Ishikawa (cell line): ENCODE results near the gene POLR3A.

ENCODE experiments used
- CEBPB ChIP-seq: IDR thresholded peaks from 2 replicates; pipeline ENCODE4 v1.6.1; 2012
- CREB1 ChIP-seq: IDR thresholded peaks from 2 replicates; pipeline ENCODE4 v1.6.1; 2012; ENCODE audit warnings: low read depth
- EGR1 ChIP-seq: IDR thresholded peaks from 2 replicates; pipeline ENCODE4 v1.6.1; 2012
- EP300 ChIP-seq: IDR thresholded peaks from 2 replicates; pipeline ENCODE4 v1.6.1; 2012; ENCODE audit warnings: borderline replicate concordance
- FOXM1 ChIP-seq: IDR thresholded peaks from 2 replicates; pipeline ENCODE4 v1.6.1; 2012; ENCODE audit warnings: low read depth, borderline replicate concordance
- NFIC ChIP-seq: IDR thresholded peaks from 2 replicates; pipeline ENCODE4 v1.6.1; 2012
- RAD21 ChIP-seq: IDR thresholded peaks from 2 replicates; pipeline ENCODE4 v1.6.1; 2012; ENCODE audit warnings: low read depth
- TAF1 ChIP-seq: IDR thresholded peaks from 2 replicates; pipeline ENCODE4 v1.6.1; 2012; ENCODE audit warnings: low read depth, mild to moderate bottlenecking
- TCF12 ChIP-seq: IDR thresholded peaks from 2 replicates; pipeline ENCODE4 v1.6.1; 2012; ENCODE audit warnings: low read depth
- TEAD4 ChIP-seq: IDR thresholded peaks from 2 replicates; pipeline ENCODE4 v1.6.1; 2012
- YY1 ChIP-seq: IDR thresholded peaks from 2 replicates; pipeline ENCODE4 v1.6.1; 2012; ENCODE audit warnings: low read depth
- ZBTB7A ChIP-seq: IDR thresholded peaks from 2 replicates; pipeline ENCODE4 v1.6.1; 2012; ENCODE audit warnings: low read depth
- TF ChIP-seq, protein P1 (sequence below): IDR thresholded peaks from 2 replicates; pipeline ENCODE4 v1.6.1; 2012
- TF ChIP-seq, protein P2 (sequence below): IDR thresholded peaks from 2 replicates; pipeline ENCODE4 v1.6.1; 2012
- TF ChIP-seq, protein P3 (sequence below): IDR thresholded peaks from 2 replicates; pipeline ENCODE4 v1.6.1; 2012; ENCODE audit warnings: low read depth, mild to moderate bottlenecking

Gene POLR3A

DNA sequence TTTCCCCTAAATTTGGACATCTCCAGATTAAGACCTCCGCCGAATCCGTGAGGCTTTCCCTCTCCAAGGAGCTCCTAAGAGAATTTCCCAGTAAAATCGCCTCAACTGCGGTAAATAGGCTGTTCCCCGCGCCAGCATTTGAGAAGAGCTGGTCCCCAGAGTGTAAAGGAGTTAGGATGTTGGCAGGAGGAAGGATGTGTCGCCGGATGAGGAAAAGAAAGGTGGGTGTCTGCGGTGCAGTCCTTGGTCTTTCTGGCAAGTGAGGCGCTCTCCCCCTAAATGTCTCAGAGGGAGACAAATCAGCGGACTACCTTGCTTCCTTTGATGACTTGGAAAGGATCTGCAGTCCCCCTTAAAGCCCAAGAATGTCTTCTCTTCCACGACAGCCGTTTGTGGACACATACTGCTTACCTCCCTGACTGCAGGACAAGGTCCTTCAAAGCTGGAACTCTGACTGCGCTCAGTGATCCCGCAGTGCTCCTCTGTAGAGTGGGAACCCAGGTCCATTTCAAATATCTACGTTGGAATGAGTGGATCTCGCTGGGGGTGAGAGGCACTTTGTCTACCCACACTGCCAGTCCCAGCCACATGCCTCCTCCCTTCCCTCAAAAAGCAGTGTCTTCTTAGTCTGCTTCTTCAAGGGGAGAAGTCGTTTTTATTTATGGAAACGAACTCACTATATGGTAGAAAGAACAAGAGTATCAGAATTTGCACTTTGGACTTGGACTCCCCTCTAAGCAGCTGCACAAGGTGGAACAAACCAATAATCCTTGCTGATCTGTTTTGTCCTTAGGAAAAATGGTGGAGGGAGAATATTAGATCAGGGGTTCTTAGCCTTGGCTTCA, 101.7 kb downstream of the POLR3A start:
- TF ChIP-seq CREB1, result no peak
- no peak for TF ChIP-seq EGR1
- TF ChIP-seq TEAD4, result no peak
- TF ChIP-seq, protein P1, sequence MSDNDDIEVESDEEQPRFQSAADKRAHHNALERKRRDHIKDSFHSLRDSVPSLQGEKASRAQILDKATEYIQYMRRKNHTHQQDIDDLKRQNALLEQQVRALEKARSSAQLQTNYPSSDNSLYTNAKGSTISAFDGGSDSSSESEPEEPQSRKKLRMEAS, result no peak
- TF ChIP-seq EP300, result no peak
- TF ChIP-seq, protein P2, sequence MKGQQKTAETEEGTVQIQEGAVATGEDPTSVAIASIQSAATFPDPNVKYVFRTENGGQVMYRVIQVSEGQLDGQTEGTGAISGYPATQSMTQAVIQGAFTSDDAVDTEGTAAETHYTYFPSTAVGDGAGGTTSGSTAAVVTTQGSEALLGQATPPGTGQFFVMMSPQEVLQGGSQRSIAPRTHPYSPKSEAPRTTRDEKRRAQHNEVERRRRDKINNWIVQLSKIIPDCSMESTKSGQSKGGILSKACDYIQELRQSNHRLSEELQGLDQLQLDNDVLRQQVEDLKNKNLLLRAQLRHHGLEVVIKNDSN, result no peak
- TF ChIP-seq YY1, result no peak
- TF ChIP-seq CEBPB, result no peak
- TF ChIP-seq FOXM1, result no peak
- no peak for TF ChIP-seq RAD21
- no peak for TF ChIP-seq TCF12
- no peak for TF ChIP-seq TAF1
- TF ChIP-seq ZBTB7A, result no peak
- TF ChIP-seq, protein P3, sequence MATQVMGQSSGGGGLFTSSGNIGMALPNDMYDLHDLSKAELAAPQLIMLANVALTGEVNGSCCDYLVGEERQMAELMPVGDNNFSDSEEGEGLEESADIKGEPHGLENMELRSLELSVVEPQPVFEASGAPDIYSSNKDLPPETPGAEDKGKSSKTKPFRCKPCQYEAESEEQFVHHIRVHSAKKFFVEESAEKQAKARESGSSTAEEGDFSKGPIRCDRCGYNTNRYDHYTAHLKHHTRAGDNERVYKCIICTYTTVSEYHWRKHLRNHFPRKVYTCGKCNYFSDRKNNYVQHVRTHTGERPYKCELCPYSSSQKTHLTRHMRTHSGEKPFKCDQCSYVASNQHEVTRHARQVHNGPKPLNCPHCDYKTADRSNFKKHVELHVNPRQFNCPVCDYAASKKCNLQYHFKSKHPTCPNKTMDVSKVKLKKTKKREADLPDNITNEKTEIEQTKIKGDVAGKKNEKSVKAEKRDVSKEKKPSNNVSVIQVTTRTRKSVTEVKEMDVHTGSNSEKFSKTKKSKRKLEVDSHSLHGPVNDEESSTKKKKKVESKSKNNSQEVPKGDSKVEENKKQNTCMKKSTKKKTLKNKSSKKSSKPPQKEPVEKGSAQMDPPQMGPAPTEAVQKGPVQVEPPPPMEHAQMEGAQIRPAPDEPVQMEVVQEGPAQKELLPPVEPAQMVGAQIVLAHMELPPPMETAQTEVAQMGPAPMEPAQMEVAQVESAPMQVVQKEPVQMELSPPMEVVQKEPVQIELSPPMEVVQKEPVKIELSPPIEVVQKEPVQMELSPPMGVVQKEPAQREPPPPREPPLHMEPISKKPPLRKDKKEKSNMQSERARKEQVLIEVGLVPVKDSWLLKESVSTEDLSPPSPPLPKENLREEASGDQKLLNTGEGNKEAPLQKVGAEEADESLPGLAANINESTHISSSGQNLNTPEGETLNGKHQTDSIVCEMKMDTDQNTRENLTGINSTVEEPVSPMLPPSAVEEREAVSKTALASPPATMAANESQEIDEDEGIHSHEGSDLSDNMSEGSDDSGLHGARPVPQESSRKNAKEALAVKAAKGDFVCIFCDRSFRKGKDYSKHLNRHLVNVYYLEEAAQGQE, result no peak
- TF ChIP-seq NFIC, result no peak

GRCh38 chr10:77926566-77927401, 102.5 kb downstream of the POLR3A start, which contains the start of gene DLG5:
Gene DLG5, minus strand, starts transcription at chr10:77926755. Its CDS starts 235 bp downstream, at chr10:77926520.
- TF ChIP-seq RAD21 (no peak), NFIC (peak; percentile 60), TAF1 (0 out of 2 replicates have a peak, but pooled peaks have one; percentile 78), YY1 (peak; percentile 89), TEAD4 (no peak; the same call in 1 of the 2 replicates), TCF12 (0 out of 2 replicates have a peak, but pooled peaks have one; percentile 16), FOXM1 (no peak), CREB1 (no peak), CEBPB (no peak), EGR1 (peak; percentile 40), EP300 (0 out of 2 replicates have a peak, but pooled peaks have one; percentile 17), ZBTB7A (peak; percentile 99)
- TF ChIP-seq, protein P2, result no peak
- TF ChIP-seq, protein P3, result no peak
- TF ChIP-seq, protein P1, result peak; percentile 12; the same call in 1 of the 2 replicates

GRCh38 chr10:77925795-77926565, 103.3 kb downstream of the POLR3A start:
- TF ChIP-seq EP300, result no peak; the same call in 1 of the 2 replicates
- no peak for TF ChIP-seq TEAD4
- TF ChIP-seq, protein P2, result no peak
- TF ChIP-seq NFIC, result peak; percentile 47
- peak; percentile 8; the same call in 1 of the 2 replicates for TF ChIP-seq RAD21
- peak; percentile 45; the same call in 1 of the 2 replicates for TF ChIP-seq TAF1
- TF ChIP-seq EGR1, result no peak
- no peak for TF ChIP-seq FOXM1
- TF ChIP-seq TCF12, result no peak
- TF ChIP-seq, protein P3, result no peak
- TF ChIP-seq CEBPB, result no peak; the same call in 1 of the 2 replicates
- TF ChIP-seq, protein P1, result peak; percentile 73
- TF ChIP-seq ZBTB7A, result no peak
- 0 out of 2 replicates have a peak, but pooled peaks have one; percentile 71 for TF ChIP-seq YY1
- no peak for TF ChIP-seq CREB1
